OCI-LY1 (cell line): ENCODE measurements around the gene TTLL5.

Experiments
- H2AFZ ChIP-seq: fragments of 200-600 bp; sonication (generic), shearing (Covaris generic); 2 replicates; pipeline ENCODE4 v1.6.0; 2014; ENCODE audit warnings: antibody characterized with exemption, mild to moderate bottlenecking, low read length
- H3F3A ChIP-seq: fragments of 200-600 bp; sonication (generic), shearing (Covaris generic); 2 replicates; pipeline ENCODE4 v1.6.0; 2014; ENCODE audit warnings: mild to moderate bottlenecking, antibody characterized with exemption, low read length, moderate library complexity; ENCODE audit not compliant: insufficient read depth
- H3K27ac ChIP-seq: fragments of 200-600 bp; sonication (generic); 2 replicates; pipeline ENCODE4 v1.5.1; 2014; ENCODE audit warnings: low read length, mixed run types, mild to moderate bottlenecking, low read depth; ENCODE audit not compliant: poor library complexity, severe bottlenecking
- H3K27me3 ChIP-seq: fragments of 200-600 bp; sonication (generic); 2 replicates; pipeline ENCODE4 v1.6.0; 2014; ENCODE audit warnings: antibody characterized with exemption, mild to moderate bottlenecking, low read length, moderate library complexity; ENCODE audit not compliant: insufficient read depth
- H3K36me3 ChIP-seq: fragments of 200-600 bp; sonication (generic); 2 replicates; pipeline ENCODE4 v1.6.1; 2014; ENCODE audit warnings: mild to moderate bottlenecking, antibody characterized with exemption, low read length, moderate library complexity, mixed read lengths; ENCODE audit not compliant: insufficient read depth
- H3K4me1 ChIP-seq: fragments of 200-600 bp; sonication (generic); 2 replicates; pipeline ENCODE4 v1.5.1; 2014; ENCODE audit warnings: mild to moderate bottlenecking, low read length, moderate library complexity; ENCODE audit not compliant: insufficient read depth, severe bottlenecking
- H3K4me2 ChIP-seq: fragments of 200-600 bp; sonication (generic), shearing (Covaris generic); 2 replicates; pipeline ENCODE4 v1.6.1; 2014; ENCODE audit warnings: low read length
- H3K4me3 ChIP-seq: fragments of 200-600 bp; sonication (generic); 2 replicates; pipeline ENCODE4 v1.5.1; 2014; ENCODE audit warnings: low read length, low read depth, mild to moderate bottlenecking, mixed read lengths; ENCODE audit not compliant: poor library complexity, severe bottlenecking
- H3K79me2 ChIP-seq: fragments of 200-600 bp; shearing (Covaris generic); 2 replicates; pipeline ENCODE4 v1.6.1; 2016; ENCODE audit warnings: mixed run types, low read length, mixed read lengths; ENCODE audit not compliant: insufficient read depth
- H3K9ac ChIP-seq: fragments of 200-600 bp; sonication (generic), shearing (Covaris generic); 2 replicates; pipeline ENCODE4 v1.6.1; 2014; ENCODE audit warnings: mild to moderate bottlenecking, low read length, mixed read lengths
- H3K9me2 ChIP-seq: fragments of 200-600 bp; sonication (generic), shearing (Covaris generic); 2 replicates; pipeline ENCODE4 v1.6.1; 2014; ENCODE audit warnings: low read depth, mild to moderate bottlenecking, low read length, mixed read lengths
- H3K9me3 ChIP-seq: fragments of 200-600 bp; shearing (Covaris generic); 2 replicates; pipeline ENCODE4 v1.6.1; 2014; ENCODE audit warnings: low read length, mixed read lengths
- H4K20me1 ChIP-seq: fragments of 200-600 bp; sonication (generic), shearing (Covaris generic); 2 replicates; pipeline ENCODE4 v1.6.0; 2016; ENCODE audit warnings: mild to moderate bottlenecking, low read length; ENCODE audit not compliant: insufficient read depth
- CTCF ChIP-seq: fragments of 200-600 bp; sonication (generic), shearing (Covaris generic); IDR thresholded peaks from 2 replicates; pipeline ENCODE4 v1.5.1; 2017; ENCODE audit warnings: mild to moderate bottlenecking, antibody characterized with exemption, low read length, moderate library complexity, mixed read lengths
- EZH2 ChIP-seq: fragments of 200-600 bp; sonication (generic), shearing (Covaris generic); IDR thresholded peaks from 2 replicates; pipeline ENCODE4 v1.8.0; 2017; ENCODE audit warnings: borderline replicate concordance, mixed run types, mild to moderate bottlenecking, antibody characterized with exemption, low read length, moderate library complexity, mixed read lengths

TTLL5 gene, protein sequence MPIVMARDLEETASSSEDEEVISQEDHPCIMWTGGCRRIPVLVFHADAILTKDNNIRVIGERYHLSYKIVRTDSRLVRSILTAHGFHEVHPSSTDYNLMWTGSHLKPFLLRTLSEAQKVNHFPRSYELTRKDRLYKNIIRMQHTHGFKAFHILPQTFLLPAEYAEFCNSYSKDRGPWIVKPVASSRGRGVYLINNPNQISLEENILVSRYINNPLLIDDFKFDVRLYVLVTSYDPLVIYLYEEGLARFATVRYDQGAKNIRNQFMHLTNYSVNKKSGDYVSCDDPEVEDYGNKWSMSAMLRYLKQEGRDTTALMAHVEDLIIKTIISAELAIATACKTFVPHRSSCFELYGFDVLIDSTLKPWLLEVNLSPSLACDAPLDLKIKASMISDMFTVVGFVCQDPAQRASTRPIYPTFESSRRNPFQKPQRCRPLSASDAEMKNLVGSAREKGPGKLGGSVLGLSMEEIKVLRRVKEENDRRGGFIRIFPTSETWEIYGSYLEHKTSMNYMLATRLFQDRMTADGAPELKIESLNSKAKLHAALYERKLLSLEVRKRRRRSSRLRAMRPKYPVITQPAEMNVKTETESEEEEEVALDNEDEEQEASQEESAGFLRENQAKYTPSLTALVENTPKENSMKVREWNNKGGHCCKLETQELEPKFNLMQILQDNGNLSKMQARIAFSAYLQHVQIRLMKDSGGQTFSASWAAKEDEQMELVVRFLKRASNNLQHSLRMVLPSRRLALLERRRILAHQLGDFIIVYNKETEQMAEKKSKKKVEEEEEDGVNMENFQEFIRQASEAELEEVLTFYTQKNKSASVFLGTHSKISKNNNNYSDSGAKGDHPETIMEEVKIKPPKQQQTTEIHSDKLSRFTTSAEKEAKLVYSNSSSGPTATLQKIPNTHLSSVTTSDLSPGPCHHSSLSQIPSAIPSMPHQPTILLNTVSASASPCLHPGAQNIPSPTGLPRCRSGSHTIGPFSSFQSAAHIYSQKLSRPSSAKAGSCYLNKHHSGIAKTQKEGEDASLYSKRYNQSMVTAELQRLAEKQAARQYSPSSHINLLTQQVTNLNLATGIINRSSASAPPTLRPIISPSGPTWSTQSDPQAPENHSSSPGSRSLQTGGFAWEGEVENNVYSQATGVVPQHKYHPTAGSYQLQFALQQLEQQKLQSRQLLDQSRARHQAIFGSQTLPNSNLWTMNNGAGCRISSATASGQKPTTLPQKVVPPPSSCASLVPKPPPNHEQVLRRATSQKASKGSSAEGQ (N-terminal part only)

GRCh38 chr14:75660630-75661498 lies at the start of gene TTLL5, which contains the start of gene ERG28:
Gene TTLL5, plus strand, starts transcription at chr14:75661246. Its CDS starts 1,904 bp downstream, at chr14:75663150.
Gene ERG28, minus strand, starts transcription at chr14:75660876. Its CDS starts 3,374 bp downstream, at chr14:75657502.
- Histone ChIP-seq H3K79me2 (peaks cover 7% of the 10 kb centered on the region), H3K4me2 (peak within 1 kb of the TSS; percentile 92), H3K9me3 (no peaks in the 10 kb centered on the region), H3K9me2 (no peaks in the 10 kb centered on the region), H3K4me1 (peaks cover 35% of the 10 kb centered on the region), H3F3A (no peaks in the 10 kb centered on the region), H4K20me1 (no peaks in the 10 kb centered on the region), H3K27ac (peak within 1 kb of the TSS; percentile 65), H3K36me3 (peaks cover 27% of the 10 kb centered on the region; the same call in 1 of the 2 replicates), H3K9ac (peak within 1 kb of the TSS; percentile 84), H2AFZ (peak within 1 kb of the TSS; percentile 73), H3K27me3 (no peaks in the 10 kb centered on the region), H3K4me3 (peak within 1 kb of the TSS; percentile 90)
- no peak for TF ChIP-seq CTCF
- TF ChIP-seq EZH2 = no peak

- Histone ChIP-seq H3K4me3 (no peak overlapping the region), H3K4me2 (no peak overlapping the region)
Observed at GRCh38 chr14:75612157-75612556, 48.9 kb upstream of the TTLL5 start.

More at GRCh38 chr14:75612157-75612556, 48.9 kb upstream of the TTLL5 start:
- peaks cover 10% of the 10 kb centered on the region for H3K9me3 ChIP-seq
- no peak overlapping the region for H2AFZ ChIP-seq
- H3F3A ChIP-seq = no peaks in the 10 kb centered on the region
- H3K4me1 ChIP-seq = peaks cover 4% of the 10 kb centered on the region
- peaks cover 21% of the 10 kb centered on the region; the same call in 1 of the 2 replicates for H3K27me3 ChIP-seq
- no peaks in the 10 kb centered on the region for H4K20me1 ChIP-seq
- no peaks in the 10 kb centered on the region; the same call in 1 of the 2 replicates for H3K36me3 ChIP-seq
- TF ChIP-seq CTCF = no peak
- TF ChIP-seq EZH2 = no peak
- no peak overlapping the region for H3K27ac ChIP-seq
- no peaks in the 10 kb centered on the region for H3K79me2 ChIP-seq
- no peaks in the 10 kb centered on the region for H3K9me2 ChIP-seq
- no peak overlapping the region for H3K9ac ChIP-seq
